Adipocyte (in vitro differentiated cells): ENCODE data around the gene AGK.
"Not testable (repeated sequence)": the region's sequence is repeated elsewhere in the genome, so short reads cannot be mapped to it uniquely, and the experiment has no call there.

ENCODE experiments used
- DNase-seq: peaks from one replicate; pipeline ENCODE4 v3.0.0-alpha.2; 2015; ENCODE audit warnings: low read depth
- H3K27me3 ChIP-seq: replicated peaks from 2 replicates; pipeline ENCODE4 v1.7.0; 2013; ENCODE audit warnings: mild to moderate bottlenecking, low read length, moderate library complexity; ENCODE audit not compliant: control insufficient read depth, insufficient read depth
- H3K36me3 ChIP-seq: 2 replicates; pipeline ENCODE4 v1.7.0; 2013; ENCODE audit warnings: low read length, mild to moderate bottlenecking, moderate library complexity; ENCODE audit not compliant: control insufficient read depth, insufficient read depth, severe bottlenecking
- H3K4me1 ChIP-seq: 2 replicates; pipeline ENCODE4 v1.7.0; 2013; ENCODE audit warnings: mild to moderate bottlenecking, low read length, moderate library complexity; ENCODE audit not compliant: control insufficient read depth, insufficient read depth
- H3K4me3 ChIP-seq: 2 replicates; pipeline ENCODE4 v1.7.0; 2013; ENCODE audit warnings: mild to moderate bottlenecking, low read length, moderate library complexity
- H3K9ac ChIP-seq: 2 replicates; pipeline ENCODE4 v1.7.0; 2013; ENCODE audit warnings: mild to moderate bottlenecking, low read length, moderate library complexity
- H3K9me3 ChIP-seq: 2 replicates; pipeline ENCODE4 v1.7.0; 2013; ENCODE audit warnings: mild to moderate bottlenecking, low read length, moderate library complexity; ENCODE audit not compliant: control insufficient read depth

The AGK gene

DNA sequence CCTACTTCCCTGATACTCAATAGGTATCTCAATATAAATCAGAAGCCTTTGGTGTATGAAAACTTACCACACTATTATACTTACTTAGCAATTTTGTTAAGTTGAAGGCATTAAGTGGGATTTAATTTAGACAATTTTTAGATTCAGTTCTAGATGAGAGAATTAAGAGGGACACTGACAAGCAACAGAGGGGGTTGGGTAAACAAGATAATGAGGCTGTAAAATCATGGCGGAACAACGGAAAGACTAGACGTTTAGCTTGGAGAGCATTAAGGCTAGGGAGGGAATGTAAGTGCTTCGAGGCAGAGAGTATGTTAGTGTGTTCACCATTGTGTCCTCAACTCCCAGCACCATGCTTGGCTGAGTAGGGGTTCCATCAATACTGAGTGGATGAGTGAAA, 79.4 kb downstream of the AGK start:
- DNase-seq, result no peak
- H3K9me3 ChIP-seq, result no peaks in the 10 kb centered on the region

DNA sequence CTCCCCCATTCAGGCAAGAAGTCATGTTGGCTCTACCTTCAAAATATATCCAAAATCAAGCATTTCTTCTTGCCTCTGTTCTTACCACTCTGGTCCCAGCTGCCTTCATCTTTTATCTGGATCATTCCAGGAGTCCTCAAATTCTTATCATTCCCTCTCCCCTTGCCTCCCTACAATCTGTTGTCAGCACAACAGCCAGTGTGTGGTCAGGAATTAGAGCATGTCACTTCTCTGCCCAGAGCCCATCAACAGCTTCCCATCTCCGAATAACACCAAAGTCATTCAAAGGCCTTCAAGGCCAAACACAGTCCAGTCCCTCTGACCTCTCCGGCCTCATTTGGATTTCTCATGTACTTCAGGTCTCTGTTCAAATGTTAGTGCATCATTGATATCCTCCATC, 80.3 kb downstream of the AGK start:
- H3K4me3 ChIP-seq, result no peak overlapping the region
- no peaks in the 10 kb centered on the region for H3K9me3 ChIP-seq
- H3K9ac ChIP-seq, result no peak overlapping the region
- no peaks in the 10 kb centered on the region for H3K27me3 ChIP-seq
- no peaks in the 10 kb centered on the region for H3K4me1 ChIP-seq
- no peak for DNase-seq
- H3K36me3 ChIP-seq, result peaks cover 3% of the 10 kb centered on the region

More for the DNA sequence above, 79.4 kb downstream of the AGK start:
- Histone ChIP-seq H3K4me1 (no peaks in the 10 kb centered on the region), H3K4me3 (no peak overlapping the region), H3K27me3 (no peaks in the 10 kb centered on the region), H3K36me3 (no peaks in the 10 kb centered on the region), H3K9ac (no peak overlapping the region)

DNA sequence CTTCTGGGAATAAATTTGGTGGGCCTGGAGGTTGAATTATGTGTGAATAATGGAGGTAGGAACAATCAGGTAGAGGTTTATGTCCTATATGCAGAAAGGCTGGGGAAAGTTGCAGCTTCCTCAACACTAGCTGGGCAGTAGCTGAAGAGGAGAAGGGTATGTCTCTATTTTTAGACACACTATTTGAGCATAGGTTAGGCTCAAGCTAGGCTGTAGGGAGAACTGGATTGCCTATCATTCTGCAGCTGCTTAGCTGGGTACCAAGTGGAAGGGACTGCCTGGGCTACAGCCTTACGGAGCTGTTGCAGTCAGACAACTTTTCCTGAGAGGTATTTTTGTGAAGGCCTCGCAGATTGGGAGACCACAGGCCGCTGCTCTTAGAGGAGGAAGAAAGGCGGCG, 82.9 kb downstream of the AGK start:
- DNase-seq, result no peak
- peaks cover 5% of the 10 kb centered on the region for H3K4me1 ChIP-seq
- H3K36me3 ChIP-seq, result peaks cover 8% of the 10 kb centered on the region
- H3K4me3 ChIP-seq, result no peak overlapping the region
- no peaks in the 10 kb centered on the region for H3K27me3 ChIP-seq
- H3K9me3 ChIP-seq, result no peaks in the 10 kb centered on the region
- no peak overlapping the region for H3K9ac ChIP-seq

DNA sequence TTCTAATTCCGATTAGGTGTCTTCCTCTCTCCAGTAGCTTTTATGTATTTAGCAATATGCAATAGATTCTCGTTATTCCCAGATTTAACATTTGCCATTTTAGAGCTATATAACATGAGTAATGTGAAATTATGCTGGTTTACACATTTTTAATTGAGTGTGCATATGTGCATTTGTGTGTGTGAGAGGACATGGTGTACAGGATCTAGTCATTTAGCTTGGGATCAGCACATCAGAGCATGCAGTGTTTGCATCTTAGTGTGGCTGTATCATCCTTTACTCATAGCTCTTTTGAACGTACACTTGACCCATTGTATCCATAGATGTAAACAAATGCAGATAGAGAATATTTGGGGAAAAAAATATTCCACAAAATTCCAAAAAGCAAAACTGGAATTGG, 84.8 kb downstream of the AGK start:
- Histone ChIP-seq H3K36me3 (peaks cover 10% of the 10 kb centered on the region), H3K4me1 (peaks cover 5% of the 10 kb centered on the region), H3K9ac (no peak overlapping the region), H3K4me3 (no peak overlapping the region), H3K9me3 (no peaks in the 10 kb centered on the region), H3K27me3 (no peaks in the 10 kb centered on the region)
- no peak for DNase-seq

DNA sequence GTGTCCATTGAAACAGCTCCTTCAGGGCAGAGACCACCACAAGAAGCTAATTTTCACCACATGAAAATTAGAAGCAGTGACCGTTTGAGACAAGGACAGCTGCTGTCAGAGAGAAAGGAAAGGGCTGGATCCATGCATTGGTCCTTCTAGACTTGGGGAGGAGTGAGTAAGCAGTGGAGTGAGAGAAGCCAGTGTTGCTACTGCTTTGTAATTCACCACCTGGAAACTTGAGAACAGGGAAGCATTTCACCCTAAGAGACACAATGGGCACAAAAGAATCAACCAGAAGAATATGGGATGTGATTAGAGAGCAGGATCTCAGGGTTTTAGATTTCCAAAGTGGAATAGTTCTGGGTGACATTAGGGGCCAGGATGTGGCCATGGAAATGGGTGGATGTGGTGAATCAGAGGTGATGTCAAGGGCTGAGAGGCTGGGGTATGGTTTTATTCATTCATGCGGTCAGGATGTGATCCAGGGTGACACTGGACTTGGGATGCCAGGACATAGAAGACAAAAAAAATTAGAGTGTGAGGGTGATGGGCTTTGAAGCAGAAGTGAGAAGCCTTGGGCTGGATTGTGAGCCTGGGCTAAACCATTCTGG, 89.1 kb downstream of the AGK start:
- no peak for DNase-seq
- Histone ChIP-seq H3K4me3 (no peak overlapping the region), H3K9ac (no peak overlapping the region), H3K27me3 (no peaks in the 10 kb centered on the region), H3K4me1 (peaks cover 5% of the 10 kb centered on the region), H3K9me3 (no peaks in the 10 kb centered on the region), H3K36me3 (peaks cover 37% of the 10 kb centered on the region)

DNA sequence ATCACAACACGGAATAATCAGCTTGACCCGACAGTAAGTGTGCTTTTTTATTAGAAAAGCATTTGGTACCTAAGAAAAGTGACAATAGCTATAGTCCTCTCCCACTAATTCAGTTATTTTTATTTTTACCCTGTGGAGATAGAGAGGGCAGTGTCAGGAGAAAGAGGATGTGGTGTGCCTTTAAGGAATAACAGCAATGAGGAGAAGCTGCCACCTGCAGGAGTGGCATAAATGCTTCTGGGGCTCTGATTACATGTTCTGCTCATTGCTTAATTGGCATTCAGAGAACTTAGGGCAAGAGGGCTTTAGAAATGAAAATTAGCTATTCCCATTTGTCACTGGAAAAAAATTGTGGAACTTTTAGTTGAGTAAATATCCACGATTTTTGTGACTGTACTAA, 90.7 kb downstream of the AGK start:
- DNase-seq, result no peak
- H3K9me3 ChIP-seq, result no peaks in the 10 kb centered on the region
- H3K4me3 ChIP-seq, result no peak overlapping the region
- H3K9ac ChIP-seq, result no peak overlapping the region
- peaks cover 32% of the 10 kb centered on the region for H3K36me3 ChIP-seq
- H3K27me3 ChIP-seq, result no peaks in the 10 kb centered on the region
- peaks cover 5% of the 10 kb centered on the region for H3K4me1 ChIP-seq

DNA sequence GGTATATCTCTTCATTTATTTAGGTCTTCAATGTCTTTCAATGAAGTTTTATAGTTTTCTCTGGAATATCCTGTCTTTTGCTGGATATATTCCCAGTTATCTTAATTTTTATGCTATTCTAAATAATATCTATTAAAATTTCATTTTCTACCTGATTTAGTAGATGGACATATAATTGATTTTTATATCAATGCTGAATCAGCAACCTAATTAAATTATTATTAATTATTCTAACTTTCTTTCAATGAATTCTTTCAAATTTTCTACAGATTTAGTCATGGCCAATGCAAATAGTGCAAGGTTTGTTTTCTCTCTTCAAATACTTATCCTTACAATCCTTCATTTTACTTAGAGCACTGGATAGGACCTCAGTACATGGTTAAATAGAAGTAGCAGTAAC, 94.0 kb downstream of the AGK start:
- Histone ChIP-seq H3K4me3 (no peak overlapping the region), H3K36me3 (peaks cover 32% of the 10 kb centered on the region), H3K9me3 (no peaks in the 10 kb centered on the region), H3K4me1 (peaks cover 7% of the 10 kb centered on the region), H3K9ac (no peak overlapping the region), H3K27me3 (no peaks in the 10 kb centered on the region)
- DNase-seq, result no peak

DNA sequence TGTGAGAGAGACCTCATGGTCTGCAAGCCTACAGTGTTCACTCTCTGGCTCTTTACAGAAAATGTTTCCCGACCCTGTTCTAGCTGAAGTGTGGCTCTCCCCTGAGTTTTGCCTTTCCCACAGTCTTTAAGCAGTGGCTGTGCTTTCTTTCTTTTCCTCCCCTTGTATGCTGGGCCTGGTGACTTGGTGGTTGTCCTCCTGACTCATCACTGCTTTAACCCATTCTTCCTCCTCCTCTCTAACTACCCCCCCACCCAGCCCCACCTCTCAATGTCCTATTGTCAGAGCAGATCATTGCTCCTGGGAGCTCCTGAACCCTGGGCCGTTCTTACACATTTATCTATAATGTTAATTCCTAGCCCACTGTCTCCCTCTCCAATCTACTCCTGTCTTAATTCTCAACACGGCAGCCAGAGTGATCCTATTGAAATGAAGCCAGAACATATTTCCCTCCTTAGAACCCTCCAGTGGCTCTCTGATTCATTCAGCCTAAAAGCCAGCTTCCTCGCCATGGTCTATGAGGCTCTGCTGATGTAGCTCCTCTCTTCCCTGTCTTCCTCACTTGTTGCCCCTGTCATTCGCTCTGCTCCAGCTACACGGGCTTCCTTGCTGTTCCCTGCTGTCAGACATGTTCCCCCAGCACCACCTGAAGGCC, 95.7 kb downstream of the AGK start:
- DNase-seq, result peak; percentile 7
- Histone ChIP-seq H3K36me3 (peaks cover 26% of the 10 kb centered on the region), H3K9me3 (no peaks in the 10 kb centered on the region), H3K27me3 (no peaks in the 10 kb centered on the region), H3K9ac (peak overlapping the region; percentile 25), H3K4me3 (no peak overlapping the region), H3K4me1 (peaks cover 9% of the 10 kb centered on the region)

DNA sequence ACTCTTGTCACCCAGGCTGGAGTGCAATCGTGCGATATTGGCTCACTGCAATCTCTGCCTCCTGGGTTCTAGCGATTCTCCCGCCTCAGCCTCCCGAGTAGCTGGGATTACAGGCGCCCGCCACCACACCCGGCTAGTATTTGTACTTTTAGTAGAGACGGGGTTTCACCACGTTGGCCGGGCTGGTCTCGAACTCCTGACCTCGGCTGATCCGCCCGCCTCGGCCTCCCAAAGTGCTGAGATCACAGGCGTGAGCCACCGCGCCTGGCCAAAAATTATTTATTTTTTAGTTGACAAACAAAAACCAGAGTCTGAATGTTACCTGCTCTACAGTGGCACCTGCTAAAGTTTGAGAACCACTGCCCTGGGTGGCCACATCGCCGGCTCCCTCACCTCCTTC, 96.5 kb downstream of the AGK start:
- DNase-seq, H3K27me3 ChIP-seq: not testable (repeated sequence)

DNA sequence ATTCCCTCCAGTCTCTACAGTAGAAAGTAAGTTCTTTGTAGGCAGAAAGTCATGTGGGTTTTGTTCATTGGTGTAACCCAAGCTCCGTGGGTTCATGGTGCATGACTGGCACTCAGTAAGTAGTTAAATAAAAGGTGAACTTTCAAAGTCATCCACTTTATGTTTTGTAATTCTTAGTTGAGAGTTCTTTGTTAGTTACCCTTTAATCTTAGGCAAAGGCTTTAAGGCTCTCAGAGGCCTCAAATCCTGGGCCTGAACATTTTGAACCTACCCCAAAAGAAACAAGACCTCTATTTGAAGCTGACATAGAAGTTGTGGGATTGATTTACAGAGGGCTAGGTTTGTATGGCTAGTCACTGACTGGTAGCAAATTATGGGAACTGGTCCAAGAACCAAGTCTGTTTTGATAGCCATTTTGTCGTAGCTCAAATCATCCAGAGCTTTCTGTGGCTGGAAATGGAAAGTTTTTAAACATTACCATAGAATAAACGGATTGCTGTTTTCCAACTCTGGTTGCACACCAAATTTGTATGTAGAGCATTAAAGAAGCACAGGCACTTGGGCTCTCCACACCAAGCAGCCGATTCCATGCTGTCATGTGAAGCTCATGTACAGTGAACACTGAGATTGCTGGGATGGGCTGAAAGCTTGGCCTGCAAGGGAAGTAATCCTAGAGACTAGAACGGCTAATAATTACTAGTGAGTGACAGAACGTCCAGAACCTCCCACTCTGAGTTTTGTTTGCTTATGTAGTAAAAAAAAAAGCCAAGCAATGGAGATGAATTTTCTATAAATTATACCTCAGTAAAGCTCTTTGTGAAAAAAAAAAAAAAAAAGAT, 97.3 kb downstream of the AGK start:
- Histone ChIP-seq H3K9me3 (no peaks in the 10 kb centered on the region), H3K4me3 (no peak overlapping the region), H3K36me3 (peaks cover 23% of the 10 kb centered on the region), H3K27me3 (no peaks in the 10 kb centered on the region), H3K9ac (no peak overlapping the region), H3K4me1 (peaks cover 9% of the 10 kb centered on the region)
- peak; percentile 18 for DNase-seq

More for the DNA sequence above, 96.5 kb downstream of the AGK start:
- not testable (repeated sequence) for H3K4me3 ChIP-seq, H3K9me3 ChIP-seq, H3K9ac ChIP-seq, H3K4me1 ChIP-seq
- peaks cover 25% of the 10 kb centered on the region for H3K36me3 ChIP-seq

DNA sequence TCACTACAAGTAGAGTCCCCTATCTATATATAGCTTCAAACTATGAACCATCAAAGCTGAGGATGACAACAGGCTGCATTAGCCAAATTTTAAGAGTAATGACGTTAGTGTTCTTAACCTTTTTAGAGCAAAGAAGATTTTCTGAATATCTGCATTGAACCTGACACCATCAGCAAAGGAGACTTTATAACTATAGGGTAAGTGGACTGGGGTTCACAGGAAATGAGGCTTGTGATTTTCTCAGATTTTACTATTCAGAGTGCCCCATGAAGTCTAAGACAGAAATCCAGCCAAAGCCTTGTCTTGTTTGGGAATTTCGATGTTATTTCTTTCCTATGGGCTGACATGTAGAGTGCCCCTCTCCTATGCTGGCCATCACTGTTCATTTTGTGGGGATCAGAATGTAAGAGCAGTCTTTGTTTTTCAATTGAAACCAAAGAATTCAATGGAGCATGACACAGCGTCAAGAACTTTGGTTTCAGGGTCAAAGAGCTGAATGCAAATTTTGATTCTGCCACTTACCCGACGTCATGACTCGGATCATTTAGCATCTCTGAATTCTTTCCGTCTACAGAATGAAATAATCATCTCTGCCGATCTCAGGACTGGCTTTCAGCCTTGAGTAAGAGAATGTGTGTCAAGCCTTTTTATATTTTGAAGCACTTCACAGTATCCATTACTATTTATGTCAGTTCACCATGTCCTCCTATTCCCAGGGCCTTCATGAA, 98.1 kb downstream of the AGK start:
- H3K9me3 ChIP-seq, result no peaks in the 10 kb centered on the region
- no peak overlapping the region for H3K9ac ChIP-seq
- H3K4me3 ChIP-seq, result no peak overlapping the region
- peaks cover 9% of the 10 kb centered on the region for H3K4me1 ChIP-seq
- H3K36me3 ChIP-seq, result peaks cover 21% of the 10 kb centered on the region
- DNase-seq, result peak; percentile 76
- no peaks in the 10 kb centered on the region for H3K27me3 ChIP-seq
